CD4-positive, alpha-beta T cell treated with Interleukin-6 at 100 ng/mL for 8 hours (primary cell): ENCODE data around the gene PRKRIP1.
"Not testable (repeated sequence)": the region's sequence is repeated elsewhere in the genome, so short reads cannot be mapped to it uniquely, and the experiment has no call there.

ENCODE experiments used
- DNase-seq: peaks from one replicate; pipeline ENCODE4 v3.0.0-alpha.2; 2020; ENCODE audit warnings: mixed read lengths, low spot score

The PRKRIP1 gene

DNA sequence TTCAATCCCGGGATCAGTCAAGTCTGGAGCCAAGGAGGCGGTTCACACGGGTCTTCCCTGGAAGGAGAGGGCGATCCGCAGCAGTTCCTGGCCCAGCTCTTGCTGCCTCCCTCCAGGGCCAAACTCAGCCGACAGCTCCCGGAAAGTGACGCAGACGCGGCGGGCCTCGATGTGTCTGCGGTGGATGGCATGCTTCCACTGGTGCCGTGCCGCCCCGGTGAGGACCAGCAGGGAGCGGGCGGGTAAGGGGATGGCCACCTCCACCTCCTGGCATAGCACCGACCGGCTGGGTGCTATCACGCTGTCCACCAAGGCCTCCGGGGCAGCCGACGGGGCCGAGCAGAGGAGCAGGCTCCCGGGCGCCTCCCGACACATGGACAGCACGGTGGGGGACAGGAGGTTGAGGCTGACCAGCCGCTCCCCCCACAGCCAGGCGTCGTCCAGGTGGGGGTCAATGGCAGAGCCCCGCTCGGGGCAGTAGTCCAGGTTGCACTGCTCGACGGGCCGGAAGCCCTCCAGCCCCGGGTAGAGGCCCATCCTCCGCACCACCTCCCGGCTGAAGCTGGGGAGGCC, 61.3 kb downstream of the PRKRIP1 start:
- DNase-seq, result no peak

GRCh38 chr7:102459221-102459844, 63.2 kb downstream of the PRKRIP1 start:
- DNase-seq, result no peak

DNA sequence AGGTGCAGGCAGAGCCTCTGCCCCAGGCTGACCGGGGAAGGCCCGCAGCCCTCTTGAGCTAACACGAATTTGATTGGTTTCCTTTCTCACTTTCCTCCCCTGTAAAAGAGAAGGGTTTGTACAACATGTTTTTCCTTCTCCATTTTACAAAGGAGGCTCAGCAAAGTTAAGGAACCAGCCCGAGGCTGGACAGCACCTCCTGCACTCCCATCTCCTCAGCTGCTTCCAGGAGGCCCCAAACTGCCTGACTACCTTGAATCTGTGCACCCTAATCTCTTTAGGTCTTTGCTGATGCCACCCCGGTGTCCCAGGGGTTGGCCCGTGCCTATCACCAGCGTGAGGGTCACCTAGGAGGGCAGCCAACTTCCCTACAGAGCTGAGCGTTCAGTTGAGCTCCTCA, 64.3 kb downstream of the PRKRIP1 start:
- DNase-seq, result no peak

- DNase-seq, result no peak
Measured at GRCh38 chr7:102463841-102464576, 67.8 kb downstream of the PRKRIP1 start.

DNA sequence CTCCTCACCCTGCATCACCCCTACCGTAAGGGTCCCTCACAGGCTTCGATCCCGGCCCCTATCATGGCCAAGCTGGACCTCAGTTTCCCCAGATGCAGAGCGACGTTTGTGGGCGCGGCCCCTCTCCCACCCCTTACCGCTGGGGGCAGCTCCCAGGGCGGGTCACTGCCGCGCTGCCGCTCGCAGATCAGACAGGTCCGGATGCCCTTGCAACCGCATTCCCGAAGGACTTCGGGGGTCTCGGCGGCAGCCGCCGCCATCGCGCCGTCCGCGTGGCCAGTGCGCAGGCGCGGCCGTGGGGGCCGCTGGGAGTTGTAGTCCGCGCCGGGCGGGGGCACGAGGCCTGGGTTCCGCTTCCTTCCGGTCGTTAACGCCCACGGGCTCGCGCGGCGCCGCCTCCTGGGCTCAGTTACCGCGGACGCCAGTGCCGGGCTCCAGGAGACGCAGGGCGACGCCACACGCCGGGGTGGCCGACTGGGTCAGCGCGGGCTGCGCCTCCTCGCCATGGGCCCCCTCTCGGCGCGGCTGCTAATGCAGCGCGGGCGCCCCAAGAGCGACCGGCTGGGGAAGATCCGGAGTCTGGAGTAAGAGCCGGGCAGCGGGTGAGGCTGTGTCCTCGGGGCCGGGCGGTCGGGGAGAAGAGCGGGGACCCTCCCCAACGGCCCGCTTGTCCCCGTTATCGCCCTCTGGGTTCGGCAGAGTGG, 68.6 kb downstream of the PRKRIP1 start, which contains the start of the genes ALKBH4 and LRWD1:
TSS of gene ALKBH4 (minus strand) at position 287 of the 704 bp plus-strand sequence. CDS start at position 260, 27 bp downstream.
TSS of gene LRWD1 (plus strand) at position 408 of the 704 bp plus-strand sequence. CDS start at position 505, 97 bp downstream.
- peak; percentile 94 for DNase-seq

GRCh38 chr7:102466097-102466496, 69.9 kb downstream of the PRKRIP1 start:
- no peak for DNase-seq

GRCh38 chr7:102467581-102468477, 71.7 kb downstream of the PRKRIP1 start:
- no peak for DNase-seq

GRCh38 chr7:102468478-102469350, 72.6 kb downstream of the PRKRIP1 start:
- DNase-seq, result no peak

- no peak for DNase-seq
Measured at GRCh38 chr7:102469351-102469971, 73.3 kb downstream of the PRKRIP1 start.

DNA sequence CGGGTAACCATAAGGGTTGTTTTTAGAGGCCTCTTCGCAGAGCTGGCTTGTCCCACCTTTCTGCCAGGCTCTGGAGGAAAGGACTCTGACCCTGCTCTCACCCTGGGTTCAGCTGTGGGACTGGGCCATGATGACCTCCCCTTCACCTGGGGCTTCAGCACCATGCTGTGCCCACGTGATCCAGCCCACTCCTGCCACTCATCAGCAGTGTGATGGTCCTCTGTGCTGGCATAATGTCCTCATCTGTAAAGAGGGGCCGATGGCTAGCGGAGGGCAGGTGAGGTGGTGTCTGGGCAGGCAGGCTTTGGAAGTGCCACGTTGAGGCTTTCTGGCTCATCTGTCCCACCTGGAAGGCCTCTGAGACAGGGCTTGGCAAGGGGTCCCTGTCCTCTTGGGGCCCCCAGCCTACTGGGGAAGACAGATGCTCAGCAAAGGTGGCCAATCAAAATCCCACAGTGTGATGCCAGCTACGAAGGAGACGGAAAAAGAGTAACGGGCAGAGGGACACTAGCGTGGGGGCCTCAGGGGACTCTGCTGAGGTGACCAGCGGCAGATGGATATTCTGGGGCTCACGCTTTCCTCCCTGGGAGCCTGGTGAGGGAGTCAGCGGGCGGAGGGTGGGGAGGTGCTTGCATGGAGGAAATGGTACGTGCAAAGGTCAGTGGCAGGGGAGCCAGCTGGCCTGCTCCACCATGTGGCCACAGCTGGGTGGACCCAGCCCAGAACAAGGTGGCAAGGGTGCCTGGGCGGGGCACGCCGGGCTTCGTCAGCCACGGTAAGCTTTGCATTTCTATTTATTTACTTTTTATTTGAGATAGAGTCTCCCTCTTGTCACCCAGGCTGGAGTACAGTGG, 74.0 kb downstream of the PRKRIP1 start:
- no peak for DNase-seq

GRCh38 chr7:102471791-102472125, 75.6 kb downstream of the PRKRIP1 start:
- no peak for DNase-seq

DNA sequence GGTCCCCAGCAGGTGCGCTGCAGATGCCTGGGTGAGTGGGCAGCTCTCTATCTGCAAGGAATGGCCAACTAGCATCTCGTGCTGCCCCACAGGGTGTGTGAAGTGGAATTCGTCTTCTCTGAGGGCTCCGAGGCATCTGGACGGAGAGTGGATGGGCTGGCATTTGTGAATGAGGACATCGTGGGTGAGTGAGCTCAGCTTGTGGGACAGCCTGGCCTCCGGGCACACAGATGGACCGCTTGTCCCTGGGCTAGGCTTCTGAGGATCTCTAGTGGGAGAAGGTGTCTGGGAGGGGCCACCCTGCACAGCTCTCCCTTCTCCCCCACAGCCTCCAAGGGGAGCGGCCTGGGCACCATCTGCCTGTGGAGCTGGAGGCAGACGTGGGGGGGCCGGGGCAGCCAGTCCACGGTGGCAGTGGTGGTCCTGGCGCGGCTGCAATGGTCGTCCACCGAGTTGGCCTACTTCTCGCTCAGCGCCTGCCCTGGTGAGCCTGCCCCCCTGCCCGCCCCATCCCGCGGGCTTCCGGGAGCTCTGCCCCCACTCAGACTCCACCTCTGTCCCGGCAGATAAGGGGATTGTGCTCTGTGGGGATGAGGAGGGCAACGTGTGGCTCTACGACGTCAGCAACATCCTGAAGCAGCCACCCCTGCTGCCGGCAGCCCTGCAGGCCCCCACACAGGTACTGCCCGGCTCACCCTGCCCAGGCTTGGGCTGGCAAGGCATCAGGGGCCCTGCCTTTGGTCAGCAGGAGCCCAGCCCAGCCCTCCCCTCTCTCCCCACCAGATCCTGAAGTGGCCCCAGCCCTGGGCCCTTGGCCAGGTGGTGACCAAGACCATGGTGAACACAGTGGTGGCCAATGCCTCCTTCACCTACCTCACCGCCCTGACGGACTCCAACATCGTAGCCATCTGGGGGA, 76.2 kb downstream of the PRKRIP1 start:
- no peak for DNase-seq

- no peak for DNase-seq
Measured at GRCh38 chr7:102473271-102473991, 77.3 kb downstream of the PRKRIP1 start.

- not testable (repeated sequence) for DNase-seq
Measured at GRCh38 chr7:102474116-102474515, 78.0 kb downstream of the PRKRIP1 start.

GRCh38 chr7:102474736-102475435, 78.7 kb downstream of the PRKRIP1 start:
- not testable (repeated sequence) for DNase-seq
